GM23338 (cell line): ENCODE measurements around the gene CCDC71L. TPM values are rescaled to one million over a fixed set of nuclear protein-coding genes. Genes with fewer than 3 reads are reported as not detected.

ENCODE experiments used
- ATAC-seq: fragments of 200-7000 bp; cut with Tn5 transposase; 3 replicates; pipeline ENCODE4 v1.9.1; 2020
- DNase-seq: peaks from one replicate; pipeline ENCODE4 v3.0.0-alpha.2; 2015; ENCODE audit warnings: low spot score
- H2AFZ ChIP-seq: fragments of 200-600 bp; sonication (generic); 2 replicates; pipeline ENCODE4 v1.8.0; 2016; ENCODE audit warnings: antibody characterized with exemption, mild to moderate bottlenecking, moderate library complexity
- H3F3A ChIP-seq: fragments of 200-600 bp; sonication (generic); replicated peaks from 2 replicates; pipeline ENCODE4 v1.8.0; 2017; ENCODE audit warnings: antibody characterized with exemption, mixed run types, low read depth
- H3K27ac ChIP-seq: fragments of 200-600 bp; sonication (generic); 2 replicates; pipeline ENCODE4 v1.6.1; 2016; ENCODE audit warnings: low read depth
- H3K27me3 ChIP-seq: fragments of 200-600 bp; sonication (generic); 2 replicates; pipeline ENCODE4 v1.8.0; 2016; ENCODE audit warnings: mild to moderate bottlenecking, mixed run types, moderate library complexity; ENCODE audit not compliant: insufficient read depth
- H3K36me3 ChIP-seq: fragments of 200-600 bp; sonication (generic); 2 replicates; pipeline ENCODE4 v1.8.0; 2016; ENCODE audit warnings: mild to moderate bottlenecking; ENCODE audit not compliant: insufficient read depth
- H3K4me1 ChIP-seq: fragments of 200-600 bp; sonication (generic); 2 replicates; pipeline ENCODE4 v1.8.0; 2016; ENCODE audit warnings: mild to moderate bottlenecking, moderate library complexity; ENCODE audit not compliant: insufficient read depth
- H3K4me2 ChIP-seq: fragments of 200-600 bp; sonication (generic); 2 replicates; pipeline ENCODE4 v1.7.1; 2017; ENCODE audit warnings: mixed run types
- H3K4me3 ChIP-seq: fragments of 200-600 bp; sonication (generic); 2 replicates; pipeline ENCODE4 v1.6.1; 2016; ENCODE audit warnings: mixed run types
- H3K79me2 ChIP-seq: fragments of 200-600 bp; sonication (generic); replicated peaks from 2 replicates; pipeline ENCODE4 v1.8.0; 2017; ENCODE audit warnings: mild to moderate bottlenecking; ENCODE audit not compliant: insufficient read depth
- H3K9me2 ChIP-seq: fragments of 200-600 bp; sonication (generic); 2 replicates; pipeline ENCODE4 v1.8.0; 2017; ENCODE audit not compliant: insufficient read depth
- H4K20me1 ChIP-seq: fragments of 200-600 bp; sonication (generic); replicated peaks from 2 replicates; pipeline ENCODE4 v1.8.0; 2017; ENCODE audit warnings: mild to moderate bottlenecking; ENCODE audit not compliant: insufficient read depth
- H3K27ac Mint-ChIP-seq: 2 replicates; pipeline ENCODE4 v1.8.0; 2020; ENCODE audit warnings: inconsistent platforms, mild to moderate bottlenecking, moderate library complexity, mixed read lengths
- H3K27me3 Mint-ChIP-seq: 3 replicates; pipeline ENCODE4 v1.8.0; 2022; ENCODE audit warnings: low read depth, mild to moderate bottlenecking, moderate library complexity, mixed read lengths, inconsistent platforms; ENCODE audit not compliant: insufficient read depth, poor library complexity
- H3K36me3 Mint-ChIP-seq: 3 replicates; pipeline ENCODE4 v1.8.0; 2021; ENCODE audit warnings: low read depth, mild to moderate bottlenecking, inconsistent platforms, moderate library complexity, mixed read lengths
- H3K4me1 Mint-ChIP-seq: 3 replicates; pipeline ENCODE4 v1.8.0; 2020; ENCODE audit warnings: mild to moderate bottlenecking, inconsistent platforms, mixed read lengths
- H3K4me3 Mint-ChIP-seq: 3 replicates; pipeline ENCODE4 v1.8.0; 2021; ENCODE audit warnings: moderate library complexity, mild to moderate bottlenecking, inconsistent platforms, mixed read lengths
- H3K9me3 Mint-ChIP-seq: 3 replicates; pipeline ENCODE4 v1.8.0; 2020; ENCODE audit warnings: moderate library complexity, mild to moderate bottlenecking, inconsistent platforms, mixed read lengths
- CREB1 ChIP-seq: fragments of 250-450 bp; sonication (Bioruptor Pico); IDR thresholded peaks from 2 replicates; pipeline ENCODE4 v1.5.0; 2020; ENCODE audit warnings: low read depth, mild to moderate bottlenecking, moderate library complexity
- EZH2 ChIP-seq: fragments of 200-600 bp; sonication (generic); IDR thresholded peaks from one replicate; pipeline ENCODE4 v1.8.0; 2017; ENCODE audit warnings: antibody characterized with exemption, mild to moderate bottlenecking, low read depth; ENCODE audit not compliant: unreplicated experiment
- JUNB ChIP-seq: IDR thresholded peaks from one replicate; pipeline ENCODE4 v1.6.1; 2016; ENCODE audit warnings: antibody characterized with exemption; ENCODE audit not compliant: unreplicated experiment
- NANOG ChIP-seq: IDR thresholded peaks from 2 replicates; pipeline ENCODE4 v1.6.1; 2016; ENCODE audit warnings: antibody characterized with exemption, borderline replicate concordance
- POLR2AphosphoS5 ChIP-seq: IDR thresholded peaks from 2 replicates; pipeline ENCODE4 v1.6.1; 2016; ENCODE audit warnings: antibody characterized with exemption, low read depth
- REST ChIP-seq: IDR thresholded peaks from one replicate; pipeline ENCODE4 v1.6.1; 2018; ENCODE audit warnings: antibody characterized with exemption; ENCODE audit not compliant: unreplicated experiment
- STAT1 ChIP-seq: IDR thresholded peaks from one replicate; pipeline ENCODE4 v1.6.1; 2016; ENCODE audit warnings: antibody characterized with exemption; ENCODE audit not compliant: unreplicated experiment
- ZNF114 ChIP-seq: fragments of 250-450 bp; sonication (Bioruptor Pico); IDR thresholded peaks from 2 replicates; pipeline ENCODE4 v1.5.0; 2020; ENCODE audit warnings: mild to moderate bottlenecking, moderate library complexity
- ZNF331 ChIP-seq: fragments of 250-450 bp; sonication (Bioruptor Pico); IDR thresholded peaks from 2 replicates; pipeline ENCODE4 v1.5.0; 2020; ENCODE audit warnings: low read depth, mild to moderate bottlenecking, moderate library complexity
- polyA plus RNA-seq: library from polyadenylated mRNA; unstranded; fragments of >200 nt; fragmentation: Nextera tagmentation; extraction: Ambion mirVana; gene quantifications from 2 replicates; pipeline ENCODE4 v1.2.1, GENCODE V29; 2016
- total RNA-seq: library from RNA; depleted of rRNA; stranded (reverse); fragments of >200 nt; shearing (Covaris generic); gene quantifications from 2 replicates; pipeline ENCODE4 v1.2.3, GENCODE V29; 2014
- TF ChIP-seq, protein P1 (sequence below): fragments of 250-450 bp; sonication (Bioruptor Pico); IDR thresholded peaks from 2 replicates; pipeline ENCODE4 v1.5.0; 2020; ENCODE audit warnings: mild to moderate bottlenecking, moderate library complexity
- TF ChIP-seq, protein P2 (sequence below): IDR thresholded peaks from 2 replicates; pipeline ENCODE4 v1.6.1; 2016; ENCODE audit warnings: antibody characterized with exemption

Gene CCDC71L
- total and polyA plus RNA-seq, 2 experiments from 2014 or later = 8.4 to 32.3 TPM

DNA sequence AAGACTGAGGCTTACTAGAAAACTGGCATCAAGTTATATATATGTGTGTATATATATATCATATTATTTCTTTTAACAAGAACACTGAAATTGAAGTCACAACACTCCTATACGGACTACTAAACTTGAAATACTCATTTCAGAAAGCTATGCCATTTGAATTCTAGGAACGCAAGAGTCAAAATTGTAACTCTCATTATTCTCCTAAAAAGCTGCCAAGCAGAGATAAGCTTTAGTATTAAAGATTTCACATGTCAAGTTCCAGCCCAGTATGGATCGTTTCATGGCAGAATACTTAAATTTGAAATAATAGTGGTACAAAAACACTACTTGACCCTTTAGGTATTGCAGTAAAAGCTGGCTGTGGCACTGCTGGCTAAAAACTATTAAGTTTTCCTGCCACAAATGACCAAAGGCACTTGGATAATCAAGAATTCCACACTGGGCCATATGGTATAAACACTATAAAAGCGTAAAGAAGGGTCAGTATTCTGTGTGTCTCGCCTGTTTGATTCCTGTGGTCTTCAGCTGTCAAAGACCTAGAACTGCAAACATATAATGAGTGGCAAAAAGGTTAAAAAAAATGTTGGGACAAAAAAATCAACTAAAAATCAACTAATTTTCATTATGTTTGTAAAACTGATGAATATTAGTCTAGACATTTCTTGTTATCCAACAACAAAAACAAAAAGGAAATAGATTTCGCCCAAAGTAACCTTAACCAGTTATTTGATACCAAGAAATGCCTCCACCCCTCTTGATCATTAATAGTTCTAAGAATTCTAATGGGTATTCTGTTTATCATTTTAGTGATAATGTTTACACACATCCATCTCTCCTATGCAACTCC is 2.4 kb downstream of the CCDC71L start:
- Histone ChIP-seq H3K9me2 (peaks cover 7% of the 10 kb centered on the region), H3K27me3 (no peaks in the 10 kb centered on the region), H3K4me1 (peaks cover 7% of the 10 kb centered on the region), H3F3A (no peaks in the 10 kb centered on the region), H3K27ac (no peak overlapping the region), H3K4me2 (peak overlapping the region; percentile 87), H3K36me3 (no peaks in the 10 kb centered on the region), H3K4me3 (peak overlapping the region; percentile 68), H4K20me1 (no peaks in the 10 kb centered on the region), H2AFZ (no peak overlapping the region), H3K79me2 (peaks cover 3% of the 10 kb centered on the region; the same call in 1 of the 2 replicates)
- TF ChIP-seq NANOG (no peak), STAT1 (no peak), ZNF331 (no peak), REST (no peak), EZH2 (no peak), ZNF114 (CRISPR knock-in tag) (no peak), CREB1 (CRISPR knock-in tag) (no peak), POLR2AphosphoS5 (no peak), JUNB (no peak)
- TF ChIP-seq, protein P1, sequence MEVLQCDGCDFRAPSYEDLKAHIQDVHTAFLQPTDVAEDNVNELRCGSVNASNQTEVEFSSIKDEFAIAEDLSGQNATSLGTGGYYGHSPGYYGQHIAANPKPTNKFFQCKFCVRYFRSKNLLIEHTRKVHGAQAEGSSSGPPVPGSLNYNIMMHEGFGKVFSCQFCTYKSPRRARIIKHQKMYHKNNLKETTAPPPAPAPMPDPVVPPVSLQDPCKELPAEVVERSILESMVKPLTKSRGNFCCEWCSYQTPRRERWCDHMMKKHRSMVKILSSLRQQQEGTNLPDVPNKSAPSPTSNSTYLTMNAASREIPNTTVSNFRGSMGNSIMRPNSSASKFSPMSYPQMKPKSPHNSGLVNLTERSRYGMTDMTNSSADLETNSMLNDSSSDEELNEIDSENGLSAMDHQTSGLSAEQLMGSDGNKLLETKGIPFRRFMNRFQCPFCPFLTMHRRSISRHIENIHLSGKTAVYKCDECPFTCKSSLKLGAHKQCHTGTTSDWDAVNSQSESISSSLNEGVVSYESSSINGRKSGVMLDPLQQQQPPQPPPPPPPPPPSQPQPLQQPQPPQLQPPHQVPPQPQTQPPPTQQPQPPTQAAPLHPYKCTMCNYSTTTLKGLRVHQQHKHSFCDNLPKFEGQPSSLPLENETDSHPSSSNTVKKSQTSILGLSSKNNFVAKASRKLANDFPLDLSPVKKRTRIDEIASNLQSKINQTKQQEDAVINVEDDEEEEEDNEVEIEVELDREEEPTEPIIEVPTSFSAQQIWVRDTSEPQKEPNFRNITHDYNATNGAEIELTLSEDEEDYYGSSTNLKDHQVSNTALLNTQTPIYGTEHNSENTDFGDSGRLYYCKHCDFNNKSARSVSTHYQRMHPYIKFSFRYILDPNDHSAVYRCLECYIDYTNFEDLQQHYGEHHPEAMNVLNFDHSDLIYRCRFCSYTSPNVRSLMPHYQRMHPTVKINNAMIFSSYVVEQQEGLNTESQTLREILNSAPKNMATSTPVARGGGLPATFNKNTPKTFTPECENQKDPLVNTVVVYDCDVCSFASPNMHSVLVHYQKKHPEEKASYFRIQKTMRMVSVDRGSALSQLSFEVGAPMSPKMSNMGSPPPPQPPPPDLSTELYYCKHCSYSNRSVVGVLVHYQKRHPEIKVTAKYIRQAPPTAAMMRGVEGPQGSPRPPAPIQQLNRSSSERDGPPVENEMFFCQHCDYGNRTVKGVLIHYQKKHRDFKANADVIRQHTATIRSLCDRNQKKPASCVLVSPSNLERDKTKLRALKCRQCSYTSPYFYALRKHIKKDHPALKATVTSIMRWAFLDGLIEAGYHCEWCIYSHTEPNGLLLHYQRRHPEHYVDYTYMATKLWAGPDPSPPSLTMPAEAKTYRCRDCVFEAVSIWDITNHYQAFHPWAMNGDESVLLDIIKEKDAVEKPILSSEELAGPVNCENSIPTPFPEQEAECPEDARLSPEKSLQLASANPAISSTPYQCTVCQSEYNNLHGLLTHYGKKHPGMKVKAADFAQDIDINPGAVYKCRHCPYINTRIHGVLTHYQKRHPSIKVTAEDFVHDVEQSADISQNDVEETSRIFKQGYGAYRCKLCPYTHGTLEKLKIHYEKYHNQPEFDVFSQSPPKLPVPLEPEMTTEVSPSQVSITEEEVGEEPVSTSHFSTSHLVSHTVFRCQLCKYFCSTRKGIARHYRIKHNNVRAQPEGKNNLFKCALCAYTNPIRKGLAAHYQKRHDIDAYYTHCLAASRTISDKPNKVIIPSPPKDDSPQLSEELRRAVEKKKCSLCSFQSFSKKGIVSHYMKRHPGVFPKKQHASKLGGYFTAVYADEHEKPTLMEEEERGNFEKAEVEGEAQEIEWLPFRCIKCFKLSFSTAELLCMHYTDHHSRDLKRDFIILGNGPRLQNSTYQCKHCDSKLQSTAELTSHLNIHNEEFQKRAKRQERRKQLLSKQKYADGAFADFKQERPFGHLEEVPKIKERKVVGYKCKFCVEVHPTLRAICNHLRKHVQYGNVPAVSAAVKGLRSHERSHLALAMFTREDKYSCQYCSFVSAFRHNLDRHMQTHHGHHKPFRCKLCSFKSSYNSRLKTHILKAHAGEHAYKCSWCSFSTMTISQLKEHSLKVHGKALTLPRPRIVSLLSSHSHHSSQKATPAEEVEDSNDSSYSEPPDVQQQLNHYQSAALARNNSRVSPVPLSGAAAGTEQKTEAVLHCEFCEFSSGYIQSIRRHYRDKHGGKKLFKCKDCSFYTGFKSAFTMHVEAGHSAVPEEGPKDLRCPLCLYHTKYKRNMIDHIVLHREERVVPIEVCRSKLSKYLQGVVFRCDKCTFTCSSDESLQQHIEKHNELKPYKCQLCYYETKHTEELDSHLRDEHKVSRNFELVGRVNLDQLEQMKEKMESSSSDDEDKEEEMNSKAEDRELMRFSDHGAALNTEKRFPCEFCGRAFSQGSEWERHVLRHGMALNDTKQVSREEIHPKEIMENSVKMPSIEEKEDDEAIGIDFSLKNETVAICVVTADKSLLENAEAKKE (CRISPR knock-in tag) = no peak
- TF ChIP-seq, protein P2, sequence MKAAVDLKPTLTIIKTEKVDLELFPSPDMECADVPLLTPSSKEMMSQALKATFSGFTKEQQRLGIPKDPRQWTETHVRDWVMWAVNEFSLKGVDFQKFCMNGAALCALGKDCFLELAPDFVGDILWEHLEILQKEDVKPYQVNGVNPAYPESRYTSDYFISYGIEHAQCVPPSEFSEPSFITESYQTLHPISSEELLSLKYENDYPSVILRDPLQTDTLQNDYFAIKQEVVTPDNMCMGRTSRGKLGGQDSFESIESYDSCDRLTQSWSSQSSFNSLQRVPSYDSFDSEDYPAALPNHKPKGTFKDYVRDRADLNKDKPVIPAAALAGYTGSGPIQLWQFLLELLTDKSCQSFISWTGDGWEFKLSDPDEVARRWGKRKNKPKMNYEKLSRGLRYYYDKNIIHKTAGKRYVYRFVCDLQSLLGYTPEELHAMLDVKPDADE = no peak
- Mint-ChIP-seq H3K9me3 (no peaks in the 10 kb centered on the region), H3K4me1 (peaks cover 16% of the 10 kb centered on the region), H3K27ac (no peak overlapping the region), H3K27me3 (peaks cover 4% of the 10 kb centered on the region), H3K4me3 (peak overlapping the region; percentile 79), H3K36me3 (no peaks in the 10 kb centered on the region; the same call in 2 of the 3 replicates)
- ATAC-seq = no peak
- DNase-seq = no peak
